Measurements from ENCODE around the gene LTA4H. TPM values are rescaled to one million over a fixed set of nuclear protein-coding genes. Genes with fewer than 3 reads are reported as not detected.

LTA4H gene
- total RNA-seq, 1 donor from 2014 or later = 83.5 TPM

- H3K36me3 ChIP-seq (ENCODE audit: control insufficient read depth, insufficient read depth, low read length) = peaks cover 5% of the 10 kb centered on the region
- TF ChIP-seq CTCF (IDR thresholded peaks at IDR 0.05; ENCODE audit: insufficient read depth, low read length, severe bottlenecking) = no peak
- no peaks in the 10 kb centered on the region for H3K27me3 ChIP-seq (ENCODE audit: control insufficient read depth, insufficient read depth, low read length)
- DNase-seq (ENCODE audit: low read depth) (no peak), FAIRE-seq (no peak)
- H3K4me3 ChIP-seq (ENCODE audit: low read depth, low read length) = no peak overlapping the region
Observed at GRCh38 chr12:96025518-96025917, 9.9 kb downstream of the LTA4H start.

GRCh38 chr12:96020314-96021003 lies 14.9 kb downstream of the LTA4H start:
- FAIRE-seq (no peak), DNase-seq (ENCODE audit: low read depth) (no peak)
- Histone ChIP-seq H3K27me3 (ENCODE audit: control insufficient read depth, insufficient read depth, low read length) (no peaks in the 10 kb centered on the region), H3K4me3 (ENCODE audit: low read depth, low read length) (no peak overlapping the region), H3K36me3 (ENCODE audit: control insufficient read depth, insufficient read depth, low read length) (peaks cover 5% of the 10 kb centered on the region)
- TF ChIP-seq CTCF (IDR thresholded peaks at IDR 0.05; ENCODE audit: insufficient read depth, low read length, severe bottlenecking) = no peak

- Histone ChIP-seq H3K27me3 (ENCODE audit: control insufficient read depth, insufficient read depth, low read length) (no peaks in the 10 kb centered on the region), H3K36me3 (ENCODE audit: control insufficient read depth, insufficient read depth, low read length) (peaks cover 13% of the 10 kb centered on the region), H3K4me3 (ENCODE audit: low read depth, low read length) (no peak overlapping the region)
- FAIRE-seq = no peak
- DNase-seq (ENCODE audit: low read depth) = peak; percentile 35
- TF ChIP-seq CTCF (IDR thresholded peaks at IDR 0.05; ENCODE audit: insufficient read depth, low read length, severe bottlenecking) = peak; percentile 54
Observed at GRCh38 chr12:96015672-96016071, 19.7 kb downstream of the LTA4H start.

GRCh38 chr12:96014943-96015599 lies 20.3 kb downstream of the LTA4H start:
- DNase-seq (ENCODE audit: low read depth) (no peak), FAIRE-seq (no peak)

GRCh38 chr12:96007729-96008128 lies 27.7 kb downstream of the LTA4H start:
- Histone ChIP-seq H3K4me3 (ENCODE audit: low read depth, low read length) (no peak overlapping the region), H3K36me3 (ENCODE audit: control insufficient read depth, insufficient read depth, low read length) (peaks cover 22% of the 10 kb centered on the region), H3K27me3 (ENCODE audit: control insufficient read depth, insufficient read depth, low read length) (no peaks in the 10 kb centered on the region)
- TF ChIP-seq CTCF (IDR thresholded peaks at IDR 0.05; ENCODE audit: insufficient read depth, low read length, severe bottlenecking) = no peak
- DNase-seq (ENCODE audit: low read depth) = no peak
- no peak for FAIRE-seq

More at GRCh38 chr12:96014943-96015599, 20.3 kb downstream of the LTA4H start:
- TF ChIP-seq CTCF (IDR thresholded peaks at IDR 0.05; ENCODE audit: insufficient read depth, low read length, severe bottlenecking) = no peak
- Histone ChIP-seq H3K36me3 (ENCODE audit: control insufficient read depth, insufficient read depth, low read length) (peaks cover 17% of the 10 kb centered on the region), H3K4me3 (ENCODE audit: low read depth, low read length) (no peak overlapping the region), H3K27me3 (ENCODE audit: control insufficient read depth, insufficient read depth, low read length) (no peaks in the 10 kb centered on the region)

Measured in bronchial epithelial cell (primary cell).